Stimulated activated naive B cell treated with anti-CD40 and anti-IgM and Interleukin-4, amounts not matched to agents 10 μg/mL and 1 μg/mL and 100 μg/mL, for 72 hours (primary cell): ENCODE measurements around the gene HYAL1.
A peak's percentile ranks its signal among the peaks of the same experiment; 100 is the strongest.
"Not testable (repeated sequence)": the region's sequence is repeated elsewhere in the genome, so short reads cannot be mapped to it uniquely, and the experiment has no call there.

ENCODE experiments used
- ATAC-seq, 2 donors: fragments of 150-1000 bp; cut with Tn5 transposase; replicated peaks; 2 replicates each; pipeline ENCODE4 v1.10.0; 2021; ENCODE audit warnings: moderate library complexity in 1 of 2
- DNase-seq: peaks from one replicate; pipeline ENCODE4 v3.0.0; 2021
- H3K27ac Mint-ChIP-seq: one replicate; pipeline ENCODE4 v1.8.0; 2022; ENCODE audit warnings: mild to moderate bottlenecking, mixed read lengths
- H3K27me3 Mint-ChIP-seq, 2 donors: one replicate each; pipeline ENCODE4 v1.8.0; 2022; ENCODE audit warnings: mixed read lengths in 2 of 2
- H3K36me3 Mint-ChIP-seq, 2 donors: one replicate each; pipeline ENCODE4 v1.8.0; 2022; ENCODE audit warnings: mixed read lengths in 2 of 2, mild to moderate bottlenecking in 1 of 2
- H3K4me1 Mint-ChIP-seq, 2 donors: one replicate each; pipeline ENCODE4 v1.8.0; 2022; ENCODE audit warnings: mixed read lengths in 2 of 2, mild to moderate bottlenecking in 1 of 2
- H3K4me3 Mint-ChIP-seq, 2 donors: one replicate each; pipeline ENCODE4 v1.8.0; 2022; ENCODE audit warnings: mild to moderate bottlenecking in 2 of 2, mixed read lengths in 2 of 2, moderate library complexity in 1 of 2
- H3K9me3 Mint-ChIP-seq, 2 donors: one replicate each; pipeline ENCODE4 v1.8.0; 2022; ENCODE audit warnings: mixed read lengths in 2 of 2, mild to moderate bottlenecking in 1 of 2

Gene HYAL1

DNA sequence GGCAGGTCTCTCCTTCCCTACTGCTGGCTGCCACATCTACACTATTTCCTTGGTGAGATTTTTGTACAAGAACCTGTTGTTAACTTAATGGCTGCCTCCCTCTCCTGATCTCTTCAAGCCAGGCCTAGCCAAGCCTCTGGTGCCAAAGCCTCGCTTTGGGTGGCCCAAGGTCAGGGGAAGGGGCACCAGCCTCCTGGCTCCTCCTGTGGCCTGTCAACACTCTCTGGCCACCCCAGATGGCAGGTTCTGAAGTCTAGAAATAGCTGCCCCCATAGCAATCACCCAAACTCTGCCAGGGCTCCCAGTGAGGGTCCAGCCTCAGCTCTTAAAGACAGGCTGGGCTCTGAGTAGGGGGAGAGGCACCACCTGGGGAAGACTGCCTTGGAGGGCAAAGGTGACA, 16.1 kb downstream of the HYAL1 start:
- Mint-ChIP-seq H3K36me3 (peaks cover 30 to 42% of the 10 kb centered on the region in 2 donors), H3K9me3 (no peaks in the 10 kb centered on the region), H3K4me3 (no peak overlapping the region), H3K27ac (peak overlapping the region; percentile 43), H3K4me1 (peaks cover 10 to 14% of the 10 kb centered on the region in 2 donors), H3K27me3 (no peaks in the 10 kb centered on the region)
- no peak for DNase-seq
- no peak for ATAC-seq

DNA sequence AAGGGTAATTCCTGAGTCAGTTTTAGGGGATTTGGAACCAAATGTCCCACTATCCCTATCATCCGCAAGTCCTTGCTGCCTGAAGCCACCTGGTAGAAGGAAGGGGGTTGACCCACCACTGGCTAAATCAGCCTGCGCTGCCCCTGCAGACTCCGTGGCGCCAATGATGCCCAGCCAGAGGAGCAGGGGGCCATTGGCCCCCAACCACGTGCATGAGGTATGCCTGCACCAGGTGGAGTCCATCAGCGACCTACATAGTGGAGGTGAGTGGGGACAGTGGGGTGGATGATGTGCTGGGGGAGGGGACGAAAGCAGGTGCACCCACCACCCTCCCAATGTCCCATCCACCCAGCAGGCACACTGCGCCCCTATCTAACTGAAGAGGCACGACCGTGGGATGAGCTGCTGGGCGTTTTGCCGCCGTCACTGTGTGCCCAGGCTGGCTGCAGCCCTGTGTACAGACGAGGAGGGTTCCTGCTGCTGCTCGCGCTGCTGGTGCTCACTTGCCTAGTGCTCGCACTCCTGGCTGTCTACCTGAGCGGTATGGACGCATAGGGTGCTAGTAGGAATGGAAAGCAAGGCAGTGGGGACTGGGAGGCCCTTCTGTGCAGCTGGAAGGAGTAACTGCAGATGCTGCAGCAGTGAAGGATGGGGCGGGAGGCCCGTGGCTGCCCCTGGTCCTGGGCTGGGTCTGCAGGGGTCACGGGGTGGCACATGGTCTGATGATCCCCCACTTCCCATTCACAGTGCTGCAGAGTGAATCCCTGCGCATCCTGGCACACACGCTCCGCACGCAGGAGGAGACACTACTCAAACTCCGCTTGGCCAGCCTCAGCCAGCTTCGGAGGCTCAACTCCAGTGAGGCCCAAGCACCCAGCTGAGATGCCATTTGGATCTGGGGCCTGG, 16.8 kb downstream of the HYAL1 start:
- Mint-ChIP-seq H3K27me3 (no peaks in the 10 kb centered on the region), H3K4me3 (no peak overlapping the region), H3K9me3 (no peaks in the 10 kb centered on the region), H3K27ac (no peak overlapping the region), H3K4me1 (peaks cover 10 to 13% of the 10 kb centered on the region in 2 donors), H3K36me3 (peaks cover 29 to 41% of the 10 kb centered on the region in 2 donors)
- DNase-seq (no peak), ATAC-seq (no peak)

DNA sequence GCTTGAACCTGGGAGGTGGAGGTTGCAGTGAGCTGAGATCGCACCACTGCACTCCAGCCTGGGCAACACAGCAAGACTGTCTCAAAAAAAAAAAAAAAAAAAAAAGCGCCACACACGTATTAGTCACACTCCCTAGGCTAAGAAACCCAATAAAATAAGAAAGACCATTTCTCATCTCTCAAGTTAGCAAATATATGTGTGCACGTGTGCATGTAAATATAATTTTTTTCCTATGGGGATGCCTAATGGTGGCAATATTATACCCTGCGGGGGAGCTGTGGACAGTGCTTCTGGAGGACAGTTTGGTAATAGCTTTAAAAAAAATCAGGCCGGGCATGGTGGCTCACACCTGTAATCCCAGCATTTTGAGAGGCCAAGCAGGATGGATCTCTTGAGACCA, 19.3 kb downstream of the HYAL1 start:
- not testable (repeated sequence) for H3K27me3 Mint-ChIP-seq, ATAC-seq, H3K4me3 Mint-ChIP-seq, H3K9me3 Mint-ChIP-seq, H3K27ac Mint-ChIP-seq, H3K4me1 Mint-ChIP-seq, DNase-seq
- peaks cover 18 to 26% of the 10 kb centered on the region in 2 donors for H3K36me3 Mint-ChIP-seq

DNA sequence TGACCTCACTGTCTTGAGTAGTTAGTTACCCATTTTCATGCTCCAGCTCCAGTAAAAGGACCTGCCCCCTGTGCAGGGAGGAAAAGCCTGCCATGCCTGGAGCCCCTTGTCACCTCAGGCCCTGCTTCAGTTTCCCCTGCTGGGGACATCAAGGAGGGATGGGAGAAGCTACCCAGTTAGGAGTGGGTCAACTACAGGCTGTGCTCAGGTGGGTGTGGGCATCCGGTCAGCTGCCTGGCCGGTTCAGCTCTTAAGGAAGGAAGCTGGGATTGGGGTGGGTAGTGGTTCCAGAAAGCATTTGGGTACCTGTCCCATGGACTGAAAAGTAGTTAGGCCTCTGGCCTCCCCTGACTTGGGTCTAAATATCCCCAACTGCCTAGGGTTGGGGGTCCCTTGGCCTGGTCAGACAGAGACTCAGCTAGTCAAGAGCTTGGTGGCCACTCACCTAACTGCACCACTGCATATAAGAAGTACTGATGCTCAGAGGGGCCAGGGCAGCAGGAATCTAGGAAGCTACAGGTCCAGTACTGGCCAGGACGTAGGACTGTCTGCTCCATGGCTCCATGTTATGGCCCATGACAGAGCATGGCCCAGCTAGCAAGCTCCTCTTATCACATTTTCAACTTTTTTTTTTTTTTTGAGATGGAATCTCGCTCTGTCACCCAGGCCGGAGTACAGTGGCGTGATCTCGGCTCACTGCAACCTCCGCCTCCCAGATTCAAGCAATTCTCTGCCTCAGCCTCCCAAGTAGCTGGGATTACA, 23.9 kb downstream of the HYAL1 start:
- Mint-ChIP-seq H3K36me3 (no peaks in the 10 kb centered on the region), H3K4me3 (no peak overlapping the region), H3K4me1 (peaks cover 10 to 20% of the 10 kb centered on the region in 2 donors), H3K27me3 (peaks cover 28 to 32% of the 10 kb centered on the region in 2 donors), H3K9me3 (no peaks in the 10 kb centered on the region), H3K27ac (no peak overlapping the region)
- ATAC-seq (peak in 1 of 2 donors; percentile 23), DNase-seq (no peak)

DNA sequence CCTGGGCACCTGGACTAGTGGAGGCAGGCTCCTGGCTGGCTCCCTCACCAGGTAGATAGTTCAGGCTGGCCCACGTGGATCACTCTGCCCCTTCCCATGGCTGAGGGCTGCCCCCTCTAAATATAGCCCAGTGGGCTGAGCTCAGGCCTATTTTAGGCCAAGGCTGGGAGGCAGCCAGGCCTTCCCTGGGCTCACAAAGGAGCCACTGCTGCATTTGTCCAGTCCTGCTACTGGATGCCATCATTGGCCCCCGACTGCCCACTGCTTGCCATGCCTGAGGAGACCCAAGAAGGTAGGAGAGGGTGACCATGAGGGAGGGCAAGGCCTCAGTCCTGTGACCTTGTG, 24.5 kb downstream of the HYAL1 start, which contains the start of gene LSMEM2:
LSMEM2 (plus strand) TSS at position 208 of the 345 bp plus-strand sequence; CDS start at position 235, 27 bp downstream.
- no peaks in the 10 kb centered on the region for H3K9me3 Mint-ChIP-seq
- H3K27ac Mint-ChIP-seq = no peak within 1 kb of the TSS
- no peak within 1 kb of the TSS for H3K4me3 Mint-ChIP-seq
- DNase-seq (no peak), ATAC-seq (no peak)
- peaks cover 14 to 26% of the 10 kb centered on the region in 2 donors for H3K4me1 Mint-ChIP-seq
- no peaks in the 10 kb centered on the region for H3K36me3 Mint-ChIP-seq
- H3K27me3 Mint-ChIP-seq = peaks cover 33 to 38% of the 10 kb centered on the region in 2 donors

DNA sequence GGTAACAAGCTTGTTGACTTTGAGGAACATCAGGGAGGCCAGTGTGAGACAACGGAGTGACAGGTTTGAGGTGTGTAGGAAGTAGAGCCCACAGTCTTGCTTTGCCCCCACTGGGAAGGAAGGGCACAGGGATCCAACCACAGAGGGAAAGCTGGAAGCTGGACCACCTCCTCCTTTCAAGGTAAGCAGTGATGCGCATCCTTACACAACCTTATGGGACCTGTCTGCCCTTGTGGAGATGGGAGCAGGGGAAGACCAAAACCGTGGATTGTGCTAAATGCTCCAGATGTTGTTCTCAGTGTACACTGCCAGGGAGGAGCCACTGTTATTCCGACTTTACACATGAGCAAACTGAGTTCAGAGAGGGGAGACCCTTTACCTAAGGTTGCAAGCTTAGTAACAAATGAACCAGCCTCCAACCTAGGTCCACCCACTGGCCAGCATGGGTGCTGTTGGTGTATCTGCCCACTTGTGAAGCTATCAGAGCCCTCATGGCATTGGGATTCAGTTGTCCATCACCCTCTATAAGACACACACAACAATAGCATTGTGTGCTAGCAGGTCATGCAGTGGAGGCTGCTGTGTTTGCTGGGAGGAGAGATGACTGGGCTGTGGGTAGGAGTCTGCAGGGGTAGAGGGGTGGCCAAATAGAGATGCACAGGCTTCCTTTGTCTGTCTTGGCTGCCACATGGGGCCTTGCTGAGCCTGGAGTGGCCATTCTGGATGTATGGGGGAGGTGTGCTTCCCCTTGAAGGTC, 25.1 kb downstream of the HYAL1 start:
- no peak overlapping the region for H3K27ac Mint-ChIP-seq

DNA sequence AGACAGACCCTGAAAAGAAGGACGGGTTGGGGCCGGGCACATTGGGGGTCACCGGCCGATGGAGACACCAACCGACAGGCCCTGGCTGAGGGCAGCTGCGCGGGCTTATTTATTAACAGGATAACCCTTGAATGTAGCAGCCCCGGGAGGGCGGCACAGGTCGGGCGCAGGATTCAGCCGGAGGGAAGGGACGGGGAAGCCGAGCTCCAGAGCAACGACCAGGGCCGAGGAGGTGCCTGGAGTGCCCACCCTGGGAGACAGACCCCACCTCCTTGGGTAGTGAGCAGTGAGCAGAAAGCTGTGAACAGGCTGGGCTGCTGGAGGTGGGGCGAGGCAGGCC, 26.6 kb downstream of the HYAL1 start:
- Mint-ChIP-seq H3K4me3 (no peak overlapping the region), H3K36me3 (no peaks in the 10 kb centered on the region), H3K27me3 (peaks cover 40 to 49% of the 10 kb centered on the region in 2 donors), H3K4me1 (peaks cover 20 to 34% of the 10 kb centered on the region in 2 donors), H3K27ac (no peak overlapping the region), H3K9me3 (no peaks in the 10 kb centered on the region)
- no peak for ATAC-seq
- no peak for DNase-seq

More for the DNA sequence above, 25.1 kb downstream of the HYAL1 start:
- Mint-ChIP-seq H3K9me3 (no peaks in the 10 kb centered on the region), H3K4me1 (peaks cover 16 to 28% of the 10 kb centered on the region in 2 donors), H3K4me3 (no peak overlapping the region), H3K36me3 (no peaks in the 10 kb centered on the region), H3K27me3 (peaks cover 35 to 43% of the 10 kb centered on the region in 2 donors)
- ATAC-seq (peak in 1 of 2 donors; percentile 22), DNase-seq (no peak)

DNA sequence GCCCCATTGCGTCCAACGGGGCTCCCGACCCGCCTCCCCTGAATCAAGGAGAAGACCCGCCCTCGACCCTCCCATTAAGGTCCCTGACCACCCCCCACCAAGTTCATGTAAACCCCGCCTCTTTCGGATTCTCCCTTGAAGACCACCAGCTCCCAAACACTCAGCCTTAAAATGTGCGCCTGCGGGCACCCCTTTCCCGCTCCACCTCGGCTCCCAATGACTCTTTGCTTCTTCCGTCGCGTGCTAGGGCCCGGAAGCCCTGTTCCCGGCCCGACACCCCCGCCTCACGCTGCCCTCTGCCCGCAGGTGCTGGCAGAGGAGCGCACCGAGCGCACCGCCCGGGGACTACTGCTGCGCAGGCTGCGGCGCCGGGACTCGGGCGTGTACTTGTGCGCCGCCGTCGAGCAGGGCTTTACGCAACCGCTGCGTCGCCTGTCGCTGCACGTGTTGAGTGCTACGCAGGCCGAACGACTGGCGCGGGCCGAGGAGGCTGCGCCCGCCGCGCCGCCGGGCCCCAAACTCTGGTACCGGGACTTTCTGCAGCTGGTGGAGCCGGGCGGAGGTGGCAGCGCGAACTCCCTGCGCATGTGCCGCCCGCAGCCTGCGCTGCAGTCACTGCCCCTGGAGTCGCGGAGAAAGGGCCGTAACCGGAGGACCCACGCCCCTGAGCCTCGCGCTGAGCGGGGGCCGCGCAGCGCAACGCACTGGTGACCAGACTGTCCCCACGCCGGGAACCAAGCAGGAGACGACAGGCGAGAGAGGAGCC, 27.2 kb downstream of the HYAL1 start:
- DNase-seq (no peak), ATAC-seq (no peak)

DNA sequence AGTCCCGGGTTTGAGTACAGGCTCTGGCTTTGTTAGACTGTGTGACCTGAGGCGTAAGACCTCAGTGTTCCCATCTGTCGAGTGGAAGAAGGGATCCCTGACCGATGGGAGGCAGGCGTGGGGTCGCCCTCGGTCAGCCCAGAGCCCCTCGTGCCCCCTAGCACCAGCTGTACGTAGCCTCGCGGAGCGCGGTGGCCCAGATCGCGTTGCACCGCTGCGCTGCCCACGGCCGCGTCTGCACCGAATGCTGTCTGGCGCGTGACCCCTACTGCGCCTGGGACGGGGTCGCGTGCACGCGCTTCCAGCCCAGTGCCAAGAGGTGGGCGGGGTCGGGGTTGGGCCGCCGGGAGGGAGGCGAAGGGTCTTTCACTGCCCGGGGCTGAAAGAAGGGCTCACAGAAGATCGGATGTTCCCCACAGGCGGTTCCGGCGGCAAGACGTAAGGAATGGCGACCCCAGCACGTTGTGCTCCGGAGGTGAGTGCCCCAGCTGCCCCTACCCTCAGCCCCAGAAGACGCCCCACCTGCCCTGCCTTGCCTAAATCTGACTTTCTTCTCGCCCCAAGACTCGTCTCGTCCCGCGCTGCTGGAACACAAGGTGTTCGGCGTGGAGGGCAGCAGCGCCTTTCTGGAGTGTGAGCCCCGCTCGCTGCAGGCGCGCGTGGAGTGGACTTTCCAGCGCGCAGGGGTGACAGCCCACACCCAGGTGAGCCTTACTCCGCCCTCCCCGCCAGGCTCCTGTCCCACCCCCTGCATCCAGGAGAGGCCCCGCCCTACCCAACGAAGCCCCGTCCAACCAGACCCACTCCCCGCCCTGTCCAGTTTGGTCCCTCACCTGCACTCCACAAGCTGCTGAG, 28.0 kb downstream of the HYAL1 start:
- Mint-ChIP-seq H3K4me1 (peaks cover 20 to 34% of the 10 kb centered on the region in 2 donors), H3K36me3 (no peaks in the 10 kb centered on the region), H3K27ac (peak overlapping the region; percentile 51), H3K27me3 (peaks cover 40 to 49% of the 10 kb centered on the region in 2 donors), H3K9me3 (no peaks in the 10 kb centered on the region), H3K4me3 (peak overlapping the region; percentile 37 to 83)
- DNase-seq = no peak
- ATAC-seq = no peak

More for the DNA sequence above, 27.2 kb downstream of the HYAL1 start:
- H3K36me3 Mint-ChIP-seq = no peaks in the 10 kb centered on the region
- H3K4me3 Mint-ChIP-seq = peak overlapping the region; percentile 63 to 83
- H3K9me3 Mint-ChIP-seq = no peaks in the 10 kb centered on the region
- peaks cover 20 to 34% of the 10 kb centered on the region in 2 donors for H3K4me1 Mint-ChIP-seq
- peak overlapping the region; percentile 81 for H3K27ac Mint-ChIP-seq
- peaks cover 40 to 49% of the 10 kb centered on the region in 2 donors for H3K27me3 Mint-ChIP-seq

DNA sequence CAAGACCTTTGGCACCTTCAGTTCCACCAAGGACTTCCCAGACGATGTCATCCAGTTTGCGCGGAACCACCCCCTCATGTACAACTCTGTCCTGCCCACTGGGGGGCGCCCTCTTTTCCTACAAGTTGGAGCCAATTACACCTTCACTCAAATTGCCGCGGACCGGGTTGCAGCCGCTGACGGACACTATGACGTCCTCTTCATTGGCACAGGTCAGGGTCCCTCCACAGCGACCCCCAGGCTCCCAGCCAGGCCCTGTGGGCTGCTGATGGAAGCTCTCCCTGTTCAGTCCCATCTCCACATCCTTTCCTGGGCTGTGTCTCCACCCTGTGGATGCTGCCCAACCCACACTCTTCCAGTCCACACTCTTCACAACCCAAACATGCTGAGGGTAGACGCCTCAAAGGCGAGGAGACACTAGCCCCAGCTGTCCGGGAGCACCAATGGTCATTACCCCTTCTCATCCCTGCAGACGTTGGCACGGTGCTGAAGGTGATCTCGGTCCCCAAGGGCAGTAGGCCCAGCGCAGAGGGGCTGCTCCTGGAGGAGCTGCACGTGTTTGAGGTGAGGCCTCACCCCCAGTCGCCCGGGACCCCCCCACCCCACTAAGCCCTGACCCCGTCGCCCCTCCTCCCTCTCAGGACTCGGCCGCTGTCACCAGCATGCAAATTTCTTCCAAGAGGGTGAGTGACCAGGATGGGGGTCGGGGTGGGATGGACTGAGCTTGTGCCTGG, 28.8 kb downstream of the HYAL1 start:
- Mint-ChIP-seq H3K4me3 (peak overlapping the region; percentile 42 to 43), H3K9me3 (no peaks in the 10 kb centered on the region), H3K36me3 (no peaks in the 10 kb centered on the region), H3K4me1 (peaks cover 20 to 34% of the 10 kb centered on the region in 2 donors), H3K27ac (peak overlapping the region; percentile 32), H3K27me3 (peaks cover 40 to 58% of the 10 kb centered on the region in 2 donors)
- peak; percentile 64 for DNase-seq
- peak; percentile 43 to 50 for ATAC-seq

DNA sequence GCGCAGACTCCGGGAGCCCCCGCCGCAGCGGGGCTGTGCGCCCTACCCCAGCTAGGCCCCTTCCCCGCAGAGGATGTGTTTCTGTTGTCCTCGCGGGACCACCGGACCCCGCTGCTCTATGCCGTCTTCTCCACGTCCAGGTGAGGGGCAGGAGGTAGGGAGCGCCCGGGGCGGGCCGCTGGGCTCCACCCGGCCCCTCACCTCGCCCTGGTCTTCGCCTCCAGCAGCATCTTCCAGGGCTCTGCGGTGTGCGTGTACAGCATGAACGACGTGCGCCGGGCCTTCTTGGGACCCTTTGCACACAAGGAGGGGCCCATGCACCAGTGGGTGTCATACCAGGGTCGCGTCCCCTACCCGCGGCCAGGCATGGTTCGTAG, 29.7 kb downstream of the HYAL1 start:
- H3K9me3 Mint-ChIP-seq = no peaks in the 10 kb centered on the region
- peaks cover 44 to 66% of the 10 kb centered on the region in 2 donors for H3K27me3 Mint-ChIP-seq
- DNase-seq = no peak
- H3K4me3 Mint-ChIP-seq = peak overlapping the region; percentile 43 to 85
- H3K36me3 Mint-ChIP-seq = no peaks in the 10 kb centered on the region
- H3K27ac Mint-ChIP-seq = peak overlapping the region; percentile 89
- ATAC-seq = no peak
- H3K4me1 Mint-ChIP-seq = peaks cover 20 to 34% of the 10 kb centered on the region in 2 donors

DNA sequence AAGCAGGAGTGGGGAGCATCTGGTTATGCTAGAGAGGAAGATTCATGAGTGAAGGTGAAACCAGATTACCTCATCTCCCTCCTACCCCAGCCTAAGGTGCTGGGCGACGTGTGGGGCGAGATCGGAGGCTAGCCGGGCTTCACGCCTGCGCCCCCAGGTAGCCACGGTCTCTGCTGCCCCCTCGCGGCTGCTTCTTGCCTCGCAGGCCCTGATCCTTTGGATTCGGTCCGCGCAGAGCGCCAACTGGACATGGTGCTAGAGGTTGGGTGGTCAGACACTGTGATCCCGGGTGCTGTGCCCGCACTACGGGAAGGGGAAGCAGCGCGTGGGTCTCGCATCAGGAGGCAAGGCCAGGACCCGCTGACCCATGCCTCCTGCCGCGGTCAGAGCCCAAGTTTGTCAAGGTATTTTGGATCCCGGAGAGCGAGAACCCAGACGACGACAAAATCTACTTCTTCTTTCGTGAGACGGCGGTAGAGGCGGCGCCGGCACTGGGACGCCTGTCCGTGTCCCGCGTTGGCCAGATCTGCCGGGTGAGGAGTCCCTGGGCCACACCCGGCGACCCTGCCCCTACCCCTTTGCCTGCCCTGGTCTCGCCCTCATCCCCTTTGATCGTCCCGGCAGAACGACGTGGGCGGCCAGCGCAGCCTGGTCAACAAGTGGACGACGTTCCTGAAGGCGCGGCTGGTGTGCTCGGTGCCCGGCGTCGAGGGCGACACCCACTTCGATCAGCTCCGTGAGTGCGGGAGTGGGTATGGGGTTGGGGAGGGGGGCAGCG, 30.3 kb downstream of the HYAL1 start:
- no peaks in the 10 kb centered on the region for H3K36me3 Mint-ChIP-seq
- DNase-seq (peak; percentile 81), ATAC-seq (peak; percentile 93 to 94)
- peak overlapping the region; percentile 77 to 85 for H3K4me3 Mint-ChIP-seq
- H3K27ac Mint-ChIP-seq = peak overlapping the region; percentile 89
- peaks cover 20 to 34% of the 10 kb centered on the region in 2 donors for H3K4me1 Mint-ChIP-seq
- peaks cover 45 to 72% of the 10 kb centered on the region in 2 donors for H3K27me3 Mint-ChIP-seq
- no peaks in the 10 kb centered on the region for H3K9me3 Mint-ChIP-seq
